Ishikawa (cell line): ENCODE measurements around the gene FANCE.

ENCODE experiments used
- CEBPB ChIP-seq: IDR thresholded peaks from 2 replicates; pipeline ENCODE4 v1.6.1; 2012
- CREB1 ChIP-seq: IDR thresholded peaks from 2 replicates; pipeline ENCODE4 v1.6.1; 2012; ENCODE audit warnings: low read depth
- EGR1 ChIP-seq: IDR thresholded peaks from 2 replicates; pipeline ENCODE4 v1.6.1; 2012
- EP300 ChIP-seq: IDR thresholded peaks from 2 replicates; pipeline ENCODE4 v1.6.1; 2012; ENCODE audit warnings: borderline replicate concordance
- FOXM1 ChIP-seq: IDR thresholded peaks from 2 replicates; pipeline ENCODE4 v1.6.1; 2012; ENCODE audit warnings: low read depth, borderline replicate concordance
- MAX ChIP-seq: IDR thresholded peaks from 2 replicates; pipeline ENCODE4 v1.6.1; 2012
- NFIC ChIP-seq: IDR thresholded peaks from 2 replicates; pipeline ENCODE4 v1.6.1; 2012
- RAD21 ChIP-seq: IDR thresholded peaks from 2 replicates; pipeline ENCODE4 v1.6.1; 2012; ENCODE audit warnings: low read depth
- REST ChIP-seq: IDR thresholded peaks from 2 replicates; pipeline ENCODE4 v1.6.1; 2012; ENCODE audit warnings: low read depth, mild to moderate bottlenecking
- TAF1 ChIP-seq: IDR thresholded peaks from 2 replicates; pipeline ENCODE4 v1.6.1; 2012; ENCODE audit warnings: low read depth, mild to moderate bottlenecking
- TCF12 ChIP-seq: IDR thresholded peaks from 2 replicates; pipeline ENCODE4 v1.6.1; 2012; ENCODE audit warnings: low read depth
- TEAD4 ChIP-seq: IDR thresholded peaks from 2 replicates; pipeline ENCODE4 v1.6.1; 2012
- USF1 ChIP-seq: IDR thresholded peaks from 2 replicates; pipeline ENCODE4 v1.6.1; 2012
- YY1 ChIP-seq: IDR thresholded peaks from 2 replicates; pipeline ENCODE4 v1.6.1; 2012; ENCODE audit warnings: low read depth
- ZBTB7A ChIP-seq: IDR thresholded peaks from 2 replicates; pipeline ENCODE4 v1.6.1; 2012; ENCODE audit warnings: low read depth

Gene FANCE

GRCh38 chr6:35475573-35475972, 23.4 kb downstream of the FANCE start:
- no peak for TF ChIP-seq MAX
- no peak for TF ChIP-seq CEBPB
- TF ChIP-seq ZBTB7A = no peak
- TF ChIP-seq EGR1 = no peak
- TF ChIP-seq TAF1 = no peak
- TF ChIP-seq NFIC = no peak
- TF ChIP-seq FOXM1 = no peak
- TF ChIP-seq EP300 = no peak
- TF ChIP-seq CREB1 = no peak
- TF ChIP-seq RAD21 = no peak
- no peak for TF ChIP-seq YY1
- no peak for TF ChIP-seq TEAD4
- TF ChIP-seq REST = no peak
- TF ChIP-seq TCF12 = no peak
- no peak for TF ChIP-seq USF1

- TF ChIP-seq EGR1 (no peak), TEAD4 (no peak), CREB1 (no peak), NFIC (no peak), TCF12 (no peak), FOXM1 (no peak), RAD21 (no peak), YY1 (no peak), EP300 (no peak), USF1 (no peak), MAX (no peak), REST (no peak), ZBTB7A (no peak), TAF1 (no peak), CEBPB (no peak)
Measured at GRCh38 chr6:35476004-35476403, 23.9 kb downstream of the FANCE start.

- TF ChIP-seq YY1 (no peak), RAD21 (no peak), USF1 (no peak), NFIC (no peak)
Measured at GRCh38 chr6:35477028-35477427, 24.9 kb downstream of the FANCE start.

GRCh38 chr6:35477551-35478179, 25.5 kb downstream of the FANCE start:
- no peak for TF ChIP-seq TAF1
- no peak for TF ChIP-seq EGR1
- TF ChIP-seq USF1 = no peak
- no peak for TF ChIP-seq ZBTB7A
- TF ChIP-seq NFIC = no peak
- TF ChIP-seq EP300 = no peak
- no peak for TF ChIP-seq MAX
- TF ChIP-seq TCF12 = no peak
- no peak for TF ChIP-seq REST
- no peak for TF ChIP-seq CREB1
- no peak for TF ChIP-seq YY1
- TF ChIP-seq RAD21 = no peak
- no peak for TF ChIP-seq TEAD4
